GM18519 (cell line): ENCODE results near the gene PDE4B.
"Not testable (repeated sequence)": the region's sequence is repeated elsewhere in the genome, so short reads cannot be mapped to it uniquely, and the experiment has no call there.

Experiments
- ATAC-seq: cut with Tn5 transposase; IDR thresholded peaks from one replicate; pipeline ENCODE4 v1.9.1; 2021; ENCODE audit warnings: mild to moderate bottlenecking, moderate library complexity; ENCODE audit not compliant: unreplicated experiment, low FRiP score

Gene PDE4B

DNA sequence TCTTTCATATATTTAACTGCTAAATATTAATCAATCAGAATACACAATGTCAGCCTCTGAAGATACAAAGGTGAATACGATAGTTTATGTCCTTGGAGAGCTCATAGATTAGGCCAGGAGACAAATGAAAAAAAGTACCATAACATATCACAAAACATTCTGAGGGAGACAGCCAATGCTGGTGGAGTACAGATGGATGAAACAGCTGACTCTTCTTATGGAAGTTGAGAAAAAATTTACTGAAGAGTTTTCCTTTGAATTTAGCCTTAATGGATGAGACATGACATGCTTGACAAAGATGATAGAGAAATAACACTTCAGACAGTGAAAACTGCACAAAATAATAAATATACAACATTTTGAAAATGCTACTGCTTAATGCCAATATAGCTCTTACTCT is 193.5 kb downstream of the PDE4B start:
- no peak for ATAC-seq

DNA sequence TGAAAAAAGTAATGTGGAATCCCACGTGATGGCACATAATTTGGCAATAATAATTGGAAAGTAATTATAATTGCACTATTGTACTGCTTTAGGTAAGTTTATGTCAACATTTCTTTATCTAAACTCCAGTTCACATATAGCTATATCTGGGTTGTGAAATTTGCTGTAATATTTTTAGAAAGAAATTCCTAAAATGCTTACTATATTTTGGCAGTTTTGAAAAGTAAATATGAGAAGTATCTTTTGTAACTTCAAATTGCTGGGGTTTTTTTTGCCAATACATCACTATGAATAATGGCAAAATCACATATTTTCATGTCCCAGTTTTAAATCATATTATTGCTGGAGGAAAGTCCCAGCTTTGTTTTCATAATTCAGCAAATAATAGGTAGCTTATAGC is 197.5 kb downstream of the PDE4B start:
- no peak for ATAC-seq

GRCh38 chr1:65991694-65992093 is 199.0 kb downstream of the PDE4B start:
- ATAC-seq = no peak

DNA sequence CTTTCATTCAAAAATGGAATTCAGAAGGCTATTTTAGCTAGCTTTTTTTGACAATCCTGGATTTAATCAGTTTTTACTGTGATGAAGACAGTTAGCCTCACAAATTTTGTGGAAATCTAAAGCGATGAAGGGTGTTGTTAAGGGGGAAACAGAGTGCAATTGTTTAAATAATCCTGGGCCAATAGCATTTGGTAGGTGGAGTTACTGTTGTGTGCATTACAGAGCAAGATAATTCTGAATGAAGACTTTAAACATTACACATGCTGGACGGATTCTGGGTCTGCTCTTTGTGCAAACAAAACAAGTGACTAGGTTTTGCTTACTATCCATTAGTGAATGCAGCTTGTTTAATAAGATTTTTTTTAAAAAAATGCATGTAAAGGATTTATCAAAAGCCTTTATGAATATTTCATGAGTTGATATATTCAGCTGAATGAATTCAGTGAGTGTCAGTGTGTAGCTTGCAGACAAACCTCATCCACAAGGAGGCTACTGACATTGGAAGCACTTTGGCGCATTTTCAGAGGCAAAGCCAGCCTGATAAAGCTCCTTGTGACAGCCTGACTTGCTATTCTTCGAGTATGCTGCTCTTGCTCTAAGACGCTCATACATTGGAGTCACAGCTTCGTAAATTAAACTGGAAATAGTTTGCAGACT is 199.6 kb downstream of the PDE4B start:
- no peak for ATAC-seq

- no peak for ATAC-seq
Measured at GRCh38 chr1:65992831-65993271, 200.2 kb downstream of the PDE4B start.

DNA sequence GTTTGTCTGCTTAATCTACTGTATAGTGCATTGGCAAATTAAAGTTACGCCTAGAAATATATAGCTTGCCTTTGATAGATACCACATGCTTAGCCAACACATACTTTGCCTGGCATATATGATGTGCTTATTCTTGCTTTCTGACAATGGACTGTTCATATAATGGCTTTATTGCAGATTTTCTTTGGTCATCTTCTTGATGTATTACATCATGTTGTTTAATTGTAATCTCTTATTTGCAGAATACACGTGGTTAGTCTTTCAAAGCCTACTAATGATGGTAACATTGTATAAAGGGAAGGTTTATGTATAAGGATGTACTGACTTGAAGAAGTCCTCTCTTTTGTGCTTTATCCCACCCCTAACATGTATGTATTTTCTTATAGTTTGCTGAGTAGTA is 201.5 kb downstream of the PDE4B start:
- ATAC-seq = no peak

DNA sequence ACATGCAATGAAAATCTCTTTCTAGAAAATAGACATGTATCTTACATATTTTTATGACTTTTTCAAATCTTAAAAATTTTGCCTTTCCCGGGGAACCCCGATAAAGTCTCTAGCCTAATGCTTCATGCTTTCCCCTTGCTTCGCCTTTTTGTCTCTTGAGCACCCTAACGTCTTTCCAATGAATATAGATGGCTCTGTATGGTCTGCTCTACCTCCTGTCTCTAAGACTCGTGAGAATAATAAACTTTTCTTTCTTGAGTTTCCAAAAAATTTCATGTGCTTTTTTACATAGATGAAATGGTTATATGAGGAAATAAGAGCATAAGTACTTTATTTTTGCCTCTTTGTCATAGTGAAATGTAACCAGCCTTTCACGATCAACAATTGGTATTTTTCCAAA is 202.6 kb downstream of the PDE4B start:
- ATAC-seq = no peak

GRCh38 chr1:65995928-65996327 is 203.2 kb downstream of the PDE4B start:
- no peak for ATAC-seq

- no peak for ATAC-seq
Measured at GRCh38 chr1:65997693-65998092, 205.0 kb downstream of the PDE4B start.

- no peak for ATAC-seq
Measured at GRCh38 chr1:65998763-65999583, 206.3 kb downstream of the PDE4B start.

GRCh38 chr1:66000033-66000637 is 207.4 kb downstream of the PDE4B start:
- ATAC-seq = no peak

GRCh38 chr1:66003690-66004089 is 211.0 kb downstream of the PDE4B start:
- ATAC-seq = no peak

DNA sequence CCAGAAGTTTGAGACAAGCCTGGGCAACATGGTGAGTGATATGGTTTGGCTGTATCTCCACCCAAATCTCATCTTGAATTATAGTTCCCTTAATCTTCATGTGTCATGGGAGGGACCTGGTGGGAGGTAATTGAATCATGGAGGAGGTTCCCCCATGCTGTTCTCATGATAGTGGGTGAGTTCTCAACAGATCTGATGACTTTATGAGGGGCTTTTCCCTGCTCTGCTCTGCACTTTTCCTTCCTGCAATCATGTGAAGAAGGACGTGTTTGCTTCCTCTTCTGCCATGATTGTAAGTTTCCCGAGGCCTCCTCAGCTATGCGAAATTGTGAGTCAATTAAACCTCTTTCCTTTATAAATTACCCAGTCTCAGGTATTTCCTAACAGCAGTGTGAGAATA is 213.8 kb downstream of the PDE4B start:
- ATAC-seq = not testable (repeated sequence)

GRCh38 chr1:66012106-66012784 is 219.6 kb downstream of the PDE4B start:
- no peak for ATAC-seq

DNA sequence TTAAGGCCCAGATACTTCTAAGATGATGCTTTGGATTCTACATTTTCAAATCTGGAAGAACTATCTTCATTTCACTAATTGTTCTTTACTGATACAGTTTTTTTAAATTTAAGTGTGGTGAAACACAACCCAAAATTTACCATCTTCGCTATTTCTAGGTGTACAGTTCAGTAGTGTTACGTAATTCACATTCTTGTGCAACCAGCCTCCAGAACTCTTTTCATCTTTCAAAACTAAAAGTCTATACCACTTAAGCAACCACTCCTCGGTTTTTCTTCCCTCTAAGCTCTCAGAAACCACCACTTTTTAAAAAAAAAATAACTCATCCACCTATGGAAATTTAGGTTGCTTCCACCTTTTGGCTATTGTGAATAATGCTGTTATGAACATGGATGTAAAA is 220.7 kb downstream of the PDE4B start:
- no peak for ATAC-seq

DNA sequence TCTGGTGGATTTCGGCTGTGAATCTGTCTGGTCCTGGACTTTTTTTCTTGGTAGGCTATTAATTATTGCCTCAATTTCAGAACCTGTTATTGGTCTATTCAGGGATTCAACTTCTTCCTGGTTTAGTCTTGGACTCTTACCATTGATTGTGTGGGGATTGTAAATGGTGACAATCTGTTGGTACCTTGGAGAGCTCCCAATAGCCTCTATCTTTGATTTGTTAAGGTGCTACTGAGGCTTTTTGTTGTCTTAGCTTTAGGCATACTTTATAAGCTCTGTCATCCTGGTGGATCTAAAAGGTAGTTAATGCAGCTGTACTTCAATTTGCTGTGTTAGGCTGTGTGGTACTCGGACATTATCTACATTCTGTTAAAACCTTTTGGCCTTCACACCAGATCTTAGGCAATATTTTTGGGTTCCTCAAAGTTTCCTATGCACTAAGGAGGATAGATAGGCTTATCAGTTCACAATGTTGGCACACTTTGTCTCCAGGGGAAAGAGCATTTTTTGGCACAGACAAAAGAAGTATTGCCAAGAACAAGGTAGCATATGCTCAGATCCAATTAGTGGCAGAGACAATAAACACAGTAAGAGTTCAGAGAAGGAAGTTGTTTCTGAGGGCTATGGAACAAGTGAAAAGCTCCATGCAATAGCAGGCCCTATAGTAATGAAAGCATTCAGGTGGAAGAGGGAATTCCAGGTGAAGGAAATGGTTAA is 230.4 kb downstream of the PDE4B start:
- ATAC-seq = no peak

GRCh38 chr1:66025188-66025587 is 232.5 kb downstream of the PDE4B start:
- no peak for ATAC-seq

GRCh38 chr1:66028035-66028434 is 235.3 kb downstream of the PDE4B start:
- no peak for ATAC-seq

DNA sequence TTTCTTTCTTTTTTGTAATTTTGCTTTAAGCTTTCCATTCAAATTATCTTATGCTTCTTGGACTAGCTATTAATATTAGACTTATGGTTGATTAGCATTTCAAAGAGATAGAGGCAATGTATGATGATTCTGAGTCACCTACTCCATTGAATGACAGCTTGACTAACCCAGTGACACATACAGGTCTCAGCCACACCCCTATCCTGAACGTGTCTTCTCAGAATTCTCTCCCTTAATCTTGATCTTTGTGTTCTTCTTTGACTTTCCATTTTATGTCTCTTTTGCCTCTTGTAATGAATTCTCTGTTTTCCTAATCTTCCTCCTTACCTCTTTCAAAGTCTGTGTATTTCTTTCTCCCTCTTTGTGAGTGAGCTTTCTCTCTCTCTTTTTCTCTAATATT is 241.1 kb downstream of the PDE4B start:
- ATAC-seq = no peak

- no peak for ATAC-seq
Measured at GRCh38 chr1:66035616-66036245, 243.0 kb downstream of the PDE4B start.
